Measurements from ENCODE around the gene MBTPS1. TPM values are rescaled to one million over a fixed set of nuclear protein-coding genes. Genes with fewer than 3 reads are reported as not detected.

Gene MBTPS1
- polyA plus RNA-seq, 1 donor from 2014 or later, result 66.9 TPM

DNA sequence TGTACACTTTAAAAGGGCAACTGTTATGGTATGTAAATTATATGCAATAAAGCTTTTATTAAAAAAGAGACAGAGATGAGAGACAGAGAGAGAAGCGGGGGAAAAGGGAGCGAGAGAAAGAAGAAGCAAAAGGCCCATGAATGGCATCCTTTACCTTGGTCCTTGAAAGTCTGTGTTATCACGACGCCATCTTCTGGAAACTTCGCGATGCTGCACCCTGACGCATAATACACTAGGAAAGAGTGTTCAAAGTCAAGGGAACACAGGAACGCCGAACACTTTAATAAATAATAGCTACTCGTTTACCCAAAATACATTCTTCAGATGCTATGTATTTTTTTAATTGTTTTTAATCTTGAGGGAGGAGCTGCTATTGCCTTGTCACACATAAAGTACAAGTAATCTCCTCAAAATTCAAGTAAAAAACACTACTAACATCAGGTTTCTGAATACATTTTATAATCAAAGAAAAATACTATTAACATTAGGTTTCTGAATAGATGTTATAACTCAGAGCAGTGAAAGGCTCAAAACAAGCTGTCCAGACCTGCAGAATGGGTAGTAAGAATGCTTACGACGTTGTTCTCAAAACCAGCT lies 51.1 kb downstream of the MBTPS1 start:
- Histone ChIP-seq H3K9me3 (ENCODE audit: low read length) (no peaks in the 10 kb centered on the region), H4K20me1 (ENCODE audit: insufficient read depth) (no peaks in the 10 kb centered on the region), H3K27me3 (ENCODE audit: insufficient read depth, low read depth, low read length) (no peaks in the 10 kb centered on the region), H3K4me2 (ENCODE audit: low read length) (no peak overlapping the region), H3K4me3 (ENCODE audit: low read length) (no peak overlapping the region), H3K9ac (ENCODE audit: low read length) (no peak overlapping the region), H3K79me2 (replicated peaks; ENCODE audit: insufficient read depth, low read length) (no peaks in the 10 kb centered on the region), H3F3A (ENCODE audit: insufficient read depth, low read length, poor library complexity, severe bottlenecking) (no peaks in the 10 kb centered on the region), H3K9me2 (ENCODE audit: insufficient read depth, low read length) (no peaks in the 10 kb centered on the region), H2AFZ (ENCODE audit: low read depth, low read length) (no peak overlapping the region), H3K36me3 (ENCODE audit: insufficient read depth, low read length) (peaks cover 25% of the 10 kb centered on the region), H3K27ac (ENCODE audit: low read length) (no peak overlapping the region)
- no peak for TF ChIP-seq EP300 (conservative IDR thresholded peaks at IDR 0.05; ENCODE audit: poor library complexity, severe bottlenecking)
- no peak for TF ChIP-seq POLR2AphosphoS5 (IDR thresholded peaks at IDR 0.05)
- TF ChIP-seq, protein P1, sequence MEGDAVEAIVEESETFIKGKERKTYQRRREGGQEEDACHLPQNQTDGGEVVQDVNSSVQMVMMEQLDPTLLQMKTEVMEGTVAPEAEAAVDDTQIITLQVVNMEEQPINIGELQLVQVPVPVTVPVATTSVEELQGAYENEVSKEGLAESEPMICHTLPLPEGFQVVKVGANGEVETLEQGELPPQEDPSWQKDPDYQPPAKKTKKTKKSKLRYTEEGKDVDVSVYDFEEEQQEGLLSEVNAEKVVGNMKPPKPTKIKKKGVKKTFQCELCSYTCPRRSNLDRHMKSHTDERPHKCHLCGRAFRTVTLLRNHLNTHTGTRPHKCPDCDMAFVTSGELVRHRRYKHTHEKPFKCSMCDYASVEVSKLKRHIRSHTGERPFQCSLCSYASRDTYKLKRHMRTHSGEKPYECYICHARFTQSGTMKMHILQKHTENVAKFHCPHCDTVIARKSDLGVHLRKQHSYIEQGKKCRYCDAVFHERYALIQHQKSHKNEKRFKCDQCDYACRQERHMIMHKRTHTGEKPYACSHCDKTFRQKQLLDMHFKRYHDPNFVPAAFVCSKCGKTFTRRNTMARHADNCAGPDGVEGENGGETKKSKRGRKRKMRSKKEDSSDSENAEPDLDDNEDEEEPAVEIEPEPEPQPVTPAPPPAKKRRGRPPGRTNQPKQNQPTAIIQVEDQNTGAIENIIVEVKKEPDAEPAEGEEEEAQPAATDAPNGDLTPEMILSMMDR (IDR thresholded peaks at IDR 0.05; ENCODE audit: poor library complexity, severe bottlenecking), result peak; percentile 88
- TF ChIP-seq RAD21 (conservative IDR thresholded peaks at IDR 0.05), result peak; percentile 90
- TF ChIP-seq SMC3 (conservative IDR thresholded peaks at IDR 0.05; ENCODE audit: poor library complexity), result peak; percentile 96
- TF ChIP-seq MXI1 (conservative IDR thresholded peaks at IDR 0.05; ENCODE audit: poor library complexity, severe bottlenecking), result no peak

DNA sequence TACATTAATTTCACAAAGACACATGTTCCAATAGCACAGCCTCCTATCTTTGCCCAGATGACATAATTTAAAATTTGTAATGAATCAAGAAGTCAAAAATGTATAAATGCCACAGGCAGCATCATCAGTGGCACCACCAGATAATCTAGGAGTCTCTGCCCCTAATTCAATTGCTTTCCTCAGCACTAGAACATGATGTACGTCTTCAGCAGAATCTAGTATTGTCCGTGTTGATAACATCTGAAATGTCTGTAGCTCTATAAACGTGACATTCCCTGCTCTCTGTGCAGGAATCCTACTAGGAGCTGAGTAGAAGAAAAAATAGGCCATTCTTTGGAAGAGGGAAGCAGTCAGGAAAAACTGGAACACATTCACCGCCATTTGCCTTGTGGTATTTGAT lies 52.8 kb downstream of the MBTPS1 start:
- Histone ChIP-seq H4K20me1 (ENCODE audit: insufficient read depth) (no peaks in the 10 kb centered on the region), H3K27me3 (ENCODE audit: insufficient read depth, low read depth, low read length) (no peaks in the 10 kb centered on the region), H3K9me3 (ENCODE audit: low read length) (no peaks in the 10 kb centered on the region), H3K27ac (ENCODE audit: low read length) (no peak overlapping the region), H3K4me2 (ENCODE audit: low read length) (no peak overlapping the region), H3K79me2 (replicated peaks; ENCODE audit: insufficient read depth, low read length) (no peaks in the 10 kb centered on the region), H3K9ac (ENCODE audit: low read length) (no peak overlapping the region), H2AFZ (ENCODE audit: low read depth, low read length) (no peak overlapping the region), H3K4me3 (ENCODE audit: low read length) (no peak overlapping the region), H3K9me2 (ENCODE audit: insufficient read depth, low read length) (no peaks in the 10 kb centered on the region), H3F3A (ENCODE audit: insufficient read depth, low read length, poor library complexity, severe bottlenecking) (no peaks in the 10 kb centered on the region), H3K36me3 (ENCODE audit: insufficient read depth, low read length) (peaks cover 25% of the 10 kb centered on the region)
- TF ChIP-seq, protein P1 (IDR thresholded peaks at IDR 0.05; ENCODE audit: poor library complexity, severe bottlenecking), result no peak
- TF ChIP-seq EZH2 (IDR thresholded peaks at IDR 0.05; ENCODE audit: borderline replicate concordance, insufficient read depth, low read length, poor library complexity, severe bottlenecking) (no peak), RAD21 (conservative IDR thresholded peaks at IDR 0.05) (no peak)

All from neural cell (in vitro differentiated cells).